HUES64 (cell line): ENCODE results near the gene CCDC183.
"Not testable (repeated sequence)": the region's sequence is repeated elsewhere in the genome, so short reads cannot be mapped to it uniquely, and the experiment has no call there.

Source experiments
- H3K27ac ChIP-seq: 2 replicates; pipeline ENCODE4 v1.7.0; 2013; ENCODE audit warnings: low read depth, low read length, inconsistent platforms
- H3K27me3 ChIP-seq: 2 replicates; pipeline ENCODE4 v1.6.1; 2013; ENCODE audit warnings: mild to moderate bottlenecking, low read length; ENCODE audit not compliant: insufficient read depth
- H3K36me3 ChIP-seq: 2 replicates; pipeline ENCODE4 v1.6.1; 2013; ENCODE audit warnings: mild to moderate bottlenecking, low read length; ENCODE audit not compliant: insufficient read depth
- H3K4me1 ChIP-seq: 2 replicates; pipeline ENCODE4 v1.6.1; 2013; ENCODE audit warnings: mild to moderate bottlenecking, low read length, moderate library complexity; ENCODE audit not compliant: insufficient read depth
- H3K4me3 ChIP-seq: 2 replicates; pipeline ENCODE4 v1.5.1; 2013; ENCODE audit warnings: mild to moderate bottlenecking, low read length, moderate library complexity
- H3K9ac ChIP-seq: 2 replicates; pipeline ENCODE4 v1.6.1; 2013; ENCODE audit warnings: mild to moderate bottlenecking, low read depth, low read length
- H3K9me3 ChIP-seq: 2 replicates; pipeline ENCODE4 v1.6.1; 2013; ENCODE audit warnings: low read depth, low read length; ENCODE audit not compliant: insufficient read depth
- WGBS: fragments of 150-250, 120-280 bp; methylation state at CpG from one replicate; pipeline ENCODE4 v1.1.7; 2013; ENCODE audit warnings: missing lambda C conversion rate; 5-methylcytosine and 5-hydroxymethylcytosine counted together

CCDC183 gene

DNA sequence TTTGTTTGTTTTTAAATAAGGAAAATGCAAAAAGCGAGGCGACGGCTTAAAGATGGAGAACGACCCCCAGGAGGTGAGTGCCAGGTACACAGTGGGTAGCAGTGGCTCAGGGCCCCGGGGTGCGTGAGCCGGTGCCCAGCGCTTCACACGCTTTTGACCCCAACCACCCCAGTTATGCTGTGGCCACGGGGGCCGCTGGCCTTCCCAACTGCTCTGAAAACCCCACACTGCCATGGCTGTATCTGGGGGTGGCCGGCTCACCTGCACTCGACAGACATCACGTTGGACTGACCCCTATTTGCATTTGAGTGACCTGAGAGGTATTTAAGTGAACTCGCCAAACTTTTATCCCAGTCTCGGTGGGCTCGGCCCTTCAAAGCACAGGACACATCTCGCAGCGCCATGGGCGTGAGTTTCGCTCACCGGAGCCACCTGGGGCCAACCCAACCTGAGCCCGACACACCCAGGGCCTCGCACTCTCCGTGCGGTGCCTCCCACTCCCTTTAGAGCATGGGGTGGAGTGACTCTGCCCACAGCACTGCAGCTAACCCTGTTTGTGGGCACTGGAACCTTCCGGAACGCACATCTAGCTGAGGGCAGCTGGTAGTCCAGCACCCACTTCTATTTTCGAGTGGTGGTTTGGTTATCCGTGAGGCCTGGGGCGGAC, 32.5 kb downstream of the CCDC183 start:
- Histone ChIP-seq H3K27me3 (no peaks in the 10 kb centered on the region), H3K27ac (no peak overlapping the region), H3K9me3 (no peaks in the 10 kb centered on the region), H3K4me3 (no peak overlapping the region), H3K4me1 (no peaks in the 10 kb centered on the region), H3K9ac (no peak overlapping the region), H3K36me3 (peaks cover 81% of the 10 kb centered on the region)
- 95% methylated on average over 31 of the region's 31 CpGs for WGBS

DNA sequence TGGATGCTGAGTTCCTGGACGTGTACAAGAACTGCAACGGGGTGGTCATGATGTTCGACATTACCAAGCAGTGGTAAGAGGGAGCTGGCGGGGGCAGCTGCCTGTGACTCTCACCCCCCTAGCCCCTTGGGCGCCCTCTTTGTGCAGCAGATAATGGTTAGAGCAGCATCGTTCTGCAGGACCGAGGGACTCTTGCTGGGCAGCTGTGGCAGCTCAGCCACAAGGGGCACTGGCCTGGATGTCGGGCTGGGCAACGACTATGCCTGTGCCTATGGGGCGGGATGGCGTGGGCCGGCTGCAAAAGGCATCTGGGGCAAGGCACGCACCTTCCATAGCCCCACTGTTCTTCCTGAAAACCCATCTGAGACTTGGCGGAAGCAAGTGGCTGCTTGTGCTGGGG, 33.3 kb downstream of the CCDC183 start:
- H3K4me1 ChIP-seq, result no peaks in the 10 kb centered on the region
- WGBS, result 93% methylated on average over 14 of the region's 14 CpGs
- no peak overlapping the region for H3K9ac ChIP-seq
- H3K4me3 ChIP-seq, result no peak overlapping the region
- no peak overlapping the region for H3K27ac ChIP-seq
- peaks cover 75% of the 10 kb centered on the region for H3K36me3 ChIP-seq
- H3K27me3 ChIP-seq, result no peaks in the 10 kb centered on the region
- H3K9me3 ChIP-seq, result no peaks in the 10 kb centered on the region

DNA sequence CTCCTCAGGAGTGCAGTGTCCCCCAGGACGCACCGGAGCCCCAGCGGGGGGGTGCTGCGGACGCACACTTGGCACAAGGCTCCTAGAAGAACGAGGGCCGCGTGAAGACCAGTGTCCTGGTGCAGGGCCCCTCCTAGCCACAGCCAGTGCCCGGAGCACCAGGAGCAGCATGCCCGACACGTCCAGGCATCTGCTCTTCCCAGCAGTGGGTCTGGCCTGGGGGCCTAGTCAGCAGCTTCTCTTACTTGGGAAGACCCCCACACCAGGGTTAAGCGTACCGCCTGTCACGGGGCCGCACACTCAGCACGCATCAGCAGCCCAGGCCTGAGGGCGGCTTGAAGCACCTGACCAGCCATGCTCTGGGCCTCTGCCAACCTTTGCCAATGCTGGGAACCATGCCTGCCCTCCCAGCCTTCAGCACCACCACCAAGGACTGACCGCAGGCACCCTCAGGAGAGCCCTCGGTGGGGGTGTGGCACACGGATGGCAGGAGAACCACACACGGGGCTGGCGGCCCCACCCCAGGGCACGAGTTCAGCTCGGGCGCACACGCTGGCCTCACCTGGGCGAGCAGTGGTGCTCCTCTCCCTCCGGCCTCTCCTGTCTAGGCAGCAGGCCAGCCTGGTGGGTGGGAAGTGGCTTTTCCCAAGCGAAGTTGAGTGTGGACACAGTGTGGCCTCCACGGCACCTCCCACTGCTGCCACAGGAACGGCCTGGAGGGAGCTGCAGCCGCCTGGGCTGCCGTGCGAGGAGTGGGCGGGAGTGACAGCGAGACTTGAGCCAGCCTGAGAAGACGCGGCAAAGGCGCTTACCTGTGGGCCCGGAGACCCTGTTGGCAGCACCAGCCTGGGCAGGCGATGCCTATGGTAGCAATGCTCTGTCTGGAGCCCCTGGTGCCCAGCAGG, 34.1 kb downstream of the CCDC183 start:
- WGBS, result 94% methylated on average over 41 of the region's 41 CpGs

DNA sequence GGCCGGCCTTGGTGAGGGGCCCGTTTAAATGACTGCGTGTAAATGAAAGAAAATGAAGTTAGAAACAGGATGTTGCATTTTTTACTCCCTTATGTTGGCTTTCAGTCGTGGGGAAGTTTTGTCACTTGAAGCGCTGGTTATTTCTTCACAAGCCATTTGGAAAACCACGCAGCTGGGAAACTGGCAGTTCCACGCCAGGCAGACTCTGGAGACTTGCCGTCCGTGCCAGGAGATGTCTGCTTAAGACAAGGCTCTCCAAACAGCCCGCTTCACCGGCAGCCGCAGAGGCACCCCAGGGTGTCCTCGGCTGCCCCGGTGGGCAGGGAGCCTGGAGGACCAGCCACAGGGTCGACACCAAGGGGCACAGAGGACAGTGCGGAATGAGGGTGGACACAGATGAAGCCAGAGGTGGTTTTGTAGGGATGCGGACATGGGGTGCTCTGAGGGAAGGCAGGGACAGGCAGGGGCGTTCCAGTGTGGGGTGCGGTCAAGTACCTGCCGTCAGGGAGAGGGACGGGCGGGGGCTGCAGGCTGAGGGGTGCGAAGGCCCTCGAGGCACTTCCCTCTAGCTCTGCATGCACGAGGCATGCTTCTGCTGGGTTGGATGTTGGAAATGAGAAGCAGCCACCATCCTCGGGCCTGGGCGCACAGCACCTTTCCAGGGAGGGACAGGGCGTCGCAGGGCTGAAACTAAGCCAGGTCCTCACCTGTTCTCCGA, 35.0 kb downstream of the CCDC183 start:
- H3K27ac ChIP-seq, result no peak overlapping the region
- 96% methylated on average over 30 of the region's 30 CpGs for WGBS
- no peaks in the 10 kb centered on the region for H3K27me3 ChIP-seq
- no peak overlapping the region for H3K4me3 ChIP-seq
- no peaks in the 10 kb centered on the region for H3K9me3 ChIP-seq
- no peaks in the 10 kb centered on the region for H3K4me1 ChIP-seq
- no peak overlapping the region for H3K9ac ChIP-seq
- peaks cover 59% of the 10 kb centered on the region for H3K36me3 ChIP-seq

More for the DNA sequence above, 34.1 kb downstream of the CCDC183 start:
- Histone ChIP-seq H3K9ac (no peak overlapping the region), H3K4me1 (no peaks in the 10 kb centered on the region), H3K9me3 (no peaks in the 10 kb centered on the region), H3K4me3 (no peak overlapping the region), H3K36me3 (peaks cover 67% of the 10 kb centered on the region), H3K27me3 (no peaks in the 10 kb centered on the region), H3K27ac (no peak overlapping the region)

DNA sequence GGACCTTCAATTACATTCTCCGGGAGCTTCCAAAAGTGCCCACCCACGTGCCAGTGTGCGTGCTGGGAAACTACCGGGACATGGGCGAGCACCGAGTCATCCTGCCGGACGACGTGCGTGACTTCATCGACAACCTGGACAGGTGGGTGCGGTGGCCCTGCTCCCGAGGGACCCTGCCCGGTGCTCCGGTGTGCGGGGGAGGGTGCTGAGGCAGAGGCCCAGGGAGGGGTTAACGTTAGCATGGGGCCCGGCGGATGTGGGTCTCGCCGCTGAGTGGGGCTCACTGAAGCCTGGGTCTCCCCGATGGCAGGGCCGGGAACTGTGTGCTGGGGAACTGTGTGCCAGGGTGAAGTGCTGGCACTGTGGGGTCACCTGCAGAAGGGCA, 35.6 kb downstream of the CCDC183 start:
- no peaks in the 10 kb centered on the region for H3K9me3 ChIP-seq
- no peaks in the 10 kb centered on the region for H3K4me1 ChIP-seq
- no peak overlapping the region for H3K4me3 ChIP-seq
- no peaks in the 10 kb centered on the region for H3K27me3 ChIP-seq
- H3K9ac ChIP-seq, result no peak overlapping the region
- H3K36me3 ChIP-seq, result peaks cover 56% of the 10 kb centered on the region
- 95% methylated on average over 23 of the region's 23 CpGs for WGBS
- H3K27ac ChIP-seq, result no peak overlapping the region

DNA sequence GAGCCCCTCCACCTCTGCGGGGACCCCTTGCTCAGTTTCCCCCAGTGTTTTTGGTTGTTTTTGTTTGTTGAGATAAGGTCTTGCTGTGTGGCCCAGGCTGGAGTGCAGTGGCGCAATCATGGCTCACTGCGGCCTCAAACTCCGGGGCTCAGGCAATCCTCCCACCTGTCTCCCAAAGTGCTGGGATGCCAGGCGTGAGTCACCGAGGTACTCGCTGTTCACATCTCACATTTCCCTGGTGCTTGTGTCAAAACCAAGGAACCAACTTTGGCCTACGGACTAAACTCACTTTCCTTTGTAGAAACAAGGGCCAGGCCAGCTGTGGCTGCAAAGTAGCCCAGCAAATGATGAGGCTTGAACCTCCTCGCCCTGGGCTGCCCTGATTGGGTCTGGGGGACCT, 36.4 kb downstream of the CCDC183 start:
- H3K9me3 ChIP-seq, result no peaks in the 10 kb centered on the region
- H3K4me3 ChIP-seq, result no peak overlapping the region
- no peaks in the 10 kb centered on the region for H3K4me1 ChIP-seq
- 96% methylated on average over 9 of the region's 9 CpGs for WGBS
- peaks cover 51% of the 10 kb centered on the region for H3K36me3 ChIP-seq
- H3K9ac ChIP-seq, result no peak overlapping the region
- no peak overlapping the region for H3K27ac ChIP-seq
- H3K27me3 ChIP-seq, result no peaks in the 10 kb centered on the region

DNA sequence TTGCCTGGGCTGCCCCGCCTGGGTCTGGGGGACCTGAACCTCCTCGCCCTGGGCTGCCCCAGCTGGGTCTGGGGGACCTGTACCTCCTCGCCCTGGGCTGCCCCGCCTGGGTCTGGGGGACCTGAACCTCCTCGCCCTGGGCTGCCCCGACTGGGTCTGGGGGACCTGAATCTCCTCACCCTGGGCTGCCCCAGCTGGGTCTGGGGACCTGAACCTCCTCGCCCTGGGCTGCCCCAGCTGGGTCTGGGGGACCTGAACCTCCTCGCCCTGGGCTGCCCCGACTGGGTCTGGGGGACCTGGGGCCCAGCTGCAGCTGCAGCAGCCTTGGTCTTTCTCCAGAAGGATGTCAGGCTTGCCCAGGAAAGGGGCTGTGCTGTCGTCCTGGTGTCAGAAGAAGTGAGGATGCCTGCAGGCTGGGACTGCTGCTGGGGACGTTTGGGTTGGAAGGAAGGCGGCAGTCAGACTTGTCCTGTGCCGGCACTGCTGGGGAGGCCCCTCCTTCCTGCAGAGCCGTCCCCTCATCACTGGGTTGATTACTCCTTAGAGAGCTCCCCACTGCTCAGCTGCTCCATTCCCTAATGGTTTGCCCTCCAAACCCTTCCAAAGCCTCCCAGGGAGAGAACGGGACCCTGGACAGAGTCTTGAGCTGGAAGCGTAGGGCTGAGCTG, 37.4 kb downstream of the CCDC183 start:
- H3K9ac ChIP-seq, H3K27ac ChIP-seq, H3K4me1 ChIP-seq, H3K27me3 ChIP-seq, H3K9me3 ChIP-seq, H3K4me3 ChIP-seq: not testable (repeated sequence)
- H3K36me3 ChIP-seq, result peaks cover 45% of the 10 kb centered on the region
- 91% methylated on average over 16 of the region's 16 CpGs for WGBS

DNA sequence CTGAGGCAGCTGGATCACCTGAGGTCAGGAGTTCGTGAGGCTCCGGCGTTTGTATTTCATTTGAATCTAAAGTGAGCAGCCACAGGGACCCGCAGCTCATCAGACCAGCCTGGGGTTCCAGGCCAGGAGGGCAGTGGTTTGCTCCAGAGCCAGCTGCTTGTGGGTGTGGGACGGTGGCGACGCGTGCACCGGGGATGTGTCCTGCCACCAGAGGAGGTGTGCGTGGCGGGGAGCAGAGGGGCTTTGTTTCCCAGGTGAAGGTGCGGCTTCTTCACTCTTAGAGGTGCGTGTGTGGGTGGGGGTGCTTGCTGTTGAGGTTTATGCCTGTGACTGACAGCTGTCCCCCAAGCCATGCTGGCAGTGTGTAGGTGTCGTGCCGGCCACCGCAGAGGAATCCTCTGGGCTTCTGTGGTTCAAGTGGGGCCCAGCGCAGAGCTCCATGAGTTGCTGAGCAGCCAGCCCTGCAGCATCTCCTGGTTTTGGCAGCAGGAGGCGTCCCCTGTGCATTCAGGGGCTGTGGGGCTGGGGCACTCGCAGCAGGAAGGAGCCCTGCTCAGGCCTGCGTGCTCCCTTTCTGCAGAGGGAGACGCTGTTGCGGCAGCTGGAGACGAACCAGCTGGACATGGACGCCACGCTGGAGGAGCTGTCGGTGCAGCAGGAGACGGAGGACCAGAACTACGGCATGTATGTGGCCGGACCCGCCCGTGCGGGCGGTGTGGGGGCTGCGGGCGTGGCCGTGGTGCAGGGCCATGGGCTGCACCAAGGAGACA, 39.2 kb downstream of the CCDC183 start:
- Histone ChIP-seq H3K4me1 (no peaks in the 10 kb centered on the region), H3K9ac (no peak overlapping the region), H3K9me3 (no peaks in the 10 kb centered on the region), H3K27ac (no peak overlapping the region), H3K27me3 (no peaks in the 10 kb centered on the region), H3K36me3 (peaks cover 39% of the 10 kb centered on the region), H3K4me3 (no peak overlapping the region)
- WGBS, result 96% methylated on average over 36 of the region's 36 CpGs

DNA sequence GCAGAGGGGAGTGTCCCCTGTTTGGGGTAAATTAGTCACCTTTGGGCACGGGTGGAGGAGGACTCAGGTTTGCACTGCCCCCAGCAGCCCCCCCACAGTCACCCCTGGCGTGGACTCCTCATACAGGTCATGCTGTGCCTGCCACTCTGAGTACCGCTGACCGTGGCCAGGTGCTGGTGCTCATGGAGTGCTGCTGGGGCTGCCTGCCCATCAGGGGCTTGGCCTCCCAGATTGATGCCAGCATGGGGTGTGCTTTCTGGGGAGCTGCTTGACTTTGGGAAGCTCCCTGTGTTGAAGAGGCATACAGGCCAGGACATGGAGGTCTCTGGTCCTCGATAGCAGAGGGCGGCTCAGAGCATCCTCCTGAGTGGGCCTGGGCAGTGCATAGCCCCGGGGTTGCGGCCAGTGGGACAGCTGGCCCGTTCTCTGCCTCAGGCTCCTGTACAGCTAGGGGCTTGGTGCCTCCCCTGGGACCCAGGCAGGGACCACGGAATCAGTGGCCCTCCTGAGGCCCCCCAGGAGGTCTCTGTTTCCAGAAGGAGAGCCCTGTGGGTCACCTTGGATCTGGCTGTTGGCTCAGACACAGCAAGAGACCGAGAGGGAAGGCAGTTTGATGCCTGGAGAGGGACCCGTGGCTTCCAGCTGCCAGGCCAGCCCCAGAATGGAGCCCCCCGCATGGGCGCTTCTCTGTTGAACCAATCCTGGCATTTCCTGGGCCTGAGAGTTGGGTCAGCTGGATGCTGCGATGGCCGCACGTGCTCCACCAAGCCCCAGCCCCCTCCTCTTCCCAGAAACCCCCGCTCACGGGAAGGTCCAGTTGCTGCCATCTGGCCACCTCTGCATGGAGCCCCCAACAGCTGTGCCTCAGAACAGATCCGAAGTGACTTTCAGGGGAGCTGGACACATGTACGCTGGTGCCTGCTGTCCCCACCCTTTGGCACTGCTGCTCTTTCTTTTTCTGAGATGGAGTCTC, 40.1 kb downstream of the CCDC183 start:
- Histone ChIP-seq H3K4me3 (no peak overlapping the region), H3K27ac (no peak overlapping the region), H3K4me1 (peaks cover 4% of the 10 kb centered on the region; the same call in 1 of the 2 replicates), H3K36me3 (peaks cover 30% of the 10 kb centered on the region), H3K9me3 (no peaks in the 10 kb centered on the region), H3K9ac (no peak overlapping the region), H3K27me3 (no peaks in the 10 kb centered on the region)
- 89% methylated on average over 21 of the region's 21 CpGs for WGBS
